Astrocyte (in vitro differentiated cells and primary cell): ENCODE measurements around the gene LY86. TPM values are rescaled to one million over a fixed set of nuclear protein-coding genes. Genes with fewer than 3 reads are reported as not detected.

ENCODE experiments used
- DNase-seq: peaks from one replicate; pipeline ENCODE4 v3.0.0-alpha.2; 2010; ENCODE audit warnings: low read depth
- FAIRE-seq: peaks from 2 replicates; lab custom pipeline; 2011; peaks lifted over from hg19 to GRCh38; lab: Jason Lieb, UNC
- H2AFZ ChIP-seq: 2 replicates; pipeline ENCODE4 v1.6.0; 2012; ENCODE audit warnings: low read depth, low read length, inconsistent platforms
- H3K27ac ChIP-seq: 2 replicates; pipeline ENCODE4 v1.5.1; 2011; ENCODE audit warnings: low read depth, low read length, inconsistent platforms
- H3K27me3 ChIP-seq: 2 replicates; pipeline ENCODE4 v1.6.0; 2011; ENCODE audit warnings: low read length, inconsistent platforms; ENCODE audit not compliant: insufficient read depth
- H3K36me3 ChIP-seq: 2 replicates; pipeline ENCODE4 v1.5.1; 2011; ENCODE audit warnings: low read length, inconsistent platforms; ENCODE audit not compliant: insufficient read depth
- H3K4me1 ChIP-seq: 2 replicates; pipeline ENCODE4 v1.5.1; 2011; ENCODE audit warnings: low read length, inconsistent platforms; ENCODE audit not compliant: insufficient read depth
- H3K4me2 ChIP-seq: 2 replicates; pipeline ENCODE4 v1.6.0; 2012; ENCODE audit warnings: low read length, inconsistent platforms
- H3K4me3 ChIP-seq: 2 replicates; pipeline ENCODE4 v1.5.1; 2011; ENCODE audit warnings: low read depth, mild to moderate bottlenecking, low read length, inconsistent platforms; ENCODE audit not compliant: insufficient read depth
- H3K79me2 ChIP-seq: 2 replicates; pipeline ENCODE4 v1.6.0; 2012; ENCODE audit warnings: mild to moderate bottlenecking, low read length, inconsistent platforms; ENCODE audit not compliant: insufficient read depth
- H3K9ac ChIP-seq: 2 replicates; pipeline ENCODE4 v1.6.0; 2012; ENCODE audit warnings: mild to moderate bottlenecking, low read length, inconsistent platforms
- H3K9me3 ChIP-seq: 2 replicates; pipeline ENCODE4 v1.5.1; 2012; ENCODE audit warnings: low read depth, mild to moderate bottlenecking, low read length, inconsistent platforms; ENCODE audit not compliant: insufficient read depth
- H4K20me1 ChIP-seq: 2 replicates; pipeline ENCODE4 v1.6.0; 2012; ENCODE audit warnings: low read length, inconsistent platforms; ENCODE audit not compliant: insufficient read depth
- H3K27ac Mint-ChIP-seq: one replicate; pipeline ENCODE4 v1.8.0; 2021; ENCODE audit warnings: mild to moderate bottlenecking, mixed read lengths; ENCODE audit not compliant: unreplicated experiment
- H3K27me3 Mint-ChIP-seq: one replicate; pipeline ENCODE4 v1.8.0; 2021; ENCODE audit warnings: low read depth, mixed read lengths; ENCODE audit not compliant: unreplicated experiment
- H3K36me3 Mint-ChIP-seq: one replicate; pipeline ENCODE4 v1.8.0; 2021; ENCODE audit warnings: low read depth, mixed read lengths; ENCODE audit not compliant: unreplicated experiment
- H3K4me1 Mint-ChIP-seq: one replicate; pipeline ENCODE4 v1.8.0; 2021; ENCODE audit warnings: low read depth, mixed read lengths; ENCODE audit not compliant: unreplicated experiment
- H3K4me3 Mint-ChIP-seq: one replicate; pipeline ENCODE4 v1.8.0; 2021; ENCODE audit warnings: mild to moderate bottlenecking, moderate library complexity, mixed read lengths; ENCODE audit not compliant: unreplicated experiment
- H3K9me3 Mint-ChIP-seq: one replicate; pipeline ENCODE4 v1.8.0; 2021; ENCODE audit warnings: mild to moderate bottlenecking, mixed read lengths; ENCODE audit not compliant: unreplicated experiment
- CTCF ChIP-seq: IDR thresholded peaks from 2 replicates; pipeline ENCODE4 v1.5.1; 2011; ENCODE audit warnings: low read depth, mild to moderate bottlenecking, inconsistent platforms, low read length, moderate library complexity; ENCODE audit not compliant: insufficient read depth
- EZH2 ChIP-seq: IDR thresholded peaks from 2 replicates; pipeline ENCODE4 v1.6.1; 2012; ENCODE audit warnings: mild to moderate bottlenecking, low read length, inconsistent platforms; ENCODE audit not compliant: insufficient read depth
- total RNA-seq: library from RNA; stranded (reverse); gene quantifications from 2 replicates; pipeline ENCODE4 v1.2.1, GENCODE V29; 2021

LY86 gene
- total RNA-seq, 1 donor from 2014 or later = not detected

- H3K27me3 Mint-ChIP-seq = no peaks in the 10 kb centered on the region
- no peak overlapping the region for H3K4me3 Mint-ChIP-seq
Measured at GRCh38 chr6:6579281-6579680, 9.2 kb upstream of the LY86 start.

GRCh38 chr6:6580225-6580856, 8.2 kb upstream of the LY86 start:
- no peaks in the 10 kb centered on the region for H4K20me1 ChIP-seq
- Mint-ChIP-seq H3K4me1 (peaks cover 3% of the 10 kb centered on the region), H3K27me3 (no peaks in the 10 kb centered on the region), H3K4me3 (no peak overlapping the region), H3K9me3 (peaks cover 4% of the 10 kb centered on the region), H3K27ac (no peak overlapping the region), H3K36me3 (no peaks in the 10 kb centered on the region)
- no peaks in the 10 kb centered on the region for H3K4me1 ChIP-seq
- H2AFZ ChIP-seq = no peak overlapping the region
- H3K79me2 ChIP-seq = no peaks in the 10 kb centered on the region
- FAIRE-seq = no peak
- no peak overlapping the region for H3K27ac ChIP-seq
- no peak for DNase-seq
- no peak overlapping the region for H3K4me2 ChIP-seq
- no peak for TF ChIP-seq EZH2
- TF ChIP-seq CTCF = no peak
- H3K27me3 ChIP-seq = no peaks in the 10 kb centered on the region
- H3K9ac ChIP-seq = no peak overlapping the region
- H3K4me3 ChIP-seq = no peak overlapping the region
- no peaks in the 10 kb centered on the region for H3K9me3 ChIP-seq
- no peaks in the 10 kb centered on the region for H3K36me3 ChIP-seq

More at GRCh38 chr6:6579281-6579680, 9.2 kb upstream of the LY86 start:
- Mint-ChIP-seq H3K27ac (no peak overlapping the region), H3K36me3 (no peaks in the 10 kb centered on the region), H3K9me3 (peaks cover 4% of the 10 kb centered on the region), H3K4me1 (peaks cover 3% of the 10 kb centered on the region)
- Histone ChIP-seq H3K36me3 (no peaks in the 10 kb centered on the region), H3K79me2 (no peaks in the 10 kb centered on the region), H3K4me2 (no peak overlapping the region), H3K4me1 (no peaks in the 10 kb centered on the region), H2AFZ (no peak overlapping the region), H3K27ac (no peak overlapping the region), H3K4me3 (no peak overlapping the region), H4K20me1 (no peaks in the 10 kb centered on the region), H3K27me3 (no peaks in the 10 kb centered on the region), H3K9ac (no peak overlapping the region), H3K9me3 (no peaks in the 10 kb centered on the region)
- FAIRE-seq (no peak), DNase-seq (no peak)
- TF ChIP-seq CTCF = no peak
- TF ChIP-seq EZH2 = no peak

GRCh38 chr6:6581054-6581453, 7.5 kb upstream of the LY86 start:
- Histone ChIP-seq H3K4me1 (no peaks in the 10 kb centered on the region), H3K9me3 (no peaks in the 10 kb centered on the region), H3K27ac (no peak overlapping the region), H4K20me1 (no peaks in the 10 kb centered on the region), H3K4me2 (no peak overlapping the region), H3K36me3 (no peaks in the 10 kb centered on the region), H3K4me3 (no peak overlapping the region), H2AFZ (no peak overlapping the region), H3K9ac (no peak overlapping the region), H3K79me2 (no peaks in the 10 kb centered on the region), H3K27me3 (no peaks in the 10 kb centered on the region)
- H3K9me3 Mint-ChIP-seq = peaks cover 4% of the 10 kb centered on the region
- TF ChIP-seq EZH2 = no peak
- no peak for TF ChIP-seq CTCF
- H3K4me1 Mint-ChIP-seq = peaks cover 3% of the 10 kb centered on the region
- H3K27me3 Mint-ChIP-seq = no peaks in the 10 kb centered on the region
- DNase-seq (no peak), FAIRE-seq (no peak)
- no peaks in the 10 kb centered on the region for H3K36me3 Mint-ChIP-seq
- H3K4me3 Mint-ChIP-seq = no peak overlapping the region
- H3K27ac Mint-ChIP-seq = no peak overlapping the region
